GM18498 (cell line): ENCODE results near the gene KAT8.
A peak's percentile ranks its signal among the peaks of the same experiment; 100 is the strongest.
"Not testable (repeated sequence)": the region's sequence is repeated elsewhere in the genome, so short reads cannot be mapped to it uniquely, and the experiment has no call there.

Experiments
- ATAC-seq: cut with Tn5 transposase; IDR thresholded peaks from one replicate; pipeline ENCODE4 v1.9.1; 2021; ENCODE audit warnings: mild to moderate bottlenecking, moderate library complexity; ENCODE audit not compliant: unreplicated experiment

Gene KAT8

DNA sequence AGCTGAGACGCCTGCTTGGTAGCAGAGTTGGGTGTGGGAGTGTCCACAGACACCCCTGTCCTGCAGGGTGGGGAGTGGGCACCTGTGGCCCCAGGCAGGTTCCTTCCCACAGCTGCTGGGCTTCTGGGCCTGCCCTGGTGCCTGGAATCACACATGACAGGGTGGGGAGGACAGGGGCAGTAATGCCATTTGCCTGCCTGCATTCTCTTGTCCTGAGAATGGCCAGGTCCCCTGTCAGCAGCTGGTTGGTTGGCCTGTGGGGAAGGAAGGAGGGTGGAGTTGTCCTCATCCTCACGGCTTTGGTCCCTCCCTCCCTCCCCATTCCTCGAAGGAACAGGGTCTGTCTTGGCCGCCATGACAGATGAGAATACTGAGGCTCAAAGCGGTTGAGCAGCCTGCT is 33.9 kb upstream of the KAT8 start:
- ATAC-seq: no peak

DNA sequence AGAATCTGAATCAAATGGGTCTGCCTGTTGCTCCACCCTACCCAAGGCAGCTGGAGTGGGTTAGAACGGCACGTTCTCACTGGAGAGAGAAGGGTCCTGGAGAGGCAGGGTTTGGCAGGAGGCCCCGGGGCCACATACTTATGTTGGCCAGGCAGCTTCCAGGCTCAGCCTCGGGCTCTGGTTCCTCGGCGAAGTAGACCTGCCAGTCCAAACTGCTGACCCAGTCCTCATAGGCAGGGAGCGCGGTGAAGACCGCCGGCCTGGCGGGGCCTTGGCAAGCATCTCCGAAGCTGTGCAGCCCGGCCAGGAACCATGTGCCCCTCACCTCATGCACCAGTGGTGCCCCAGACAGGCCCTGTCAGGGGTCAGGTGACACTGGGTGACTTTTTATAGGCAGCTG is 33.5 kb upstream of the KAT8 start:
- no peak for ATAC-seq

- ATAC-seq: no peak
Measured at GRCh38 chr16:31084584-31085302, 32.7 kb upstream of the KAT8 start.

DNA sequence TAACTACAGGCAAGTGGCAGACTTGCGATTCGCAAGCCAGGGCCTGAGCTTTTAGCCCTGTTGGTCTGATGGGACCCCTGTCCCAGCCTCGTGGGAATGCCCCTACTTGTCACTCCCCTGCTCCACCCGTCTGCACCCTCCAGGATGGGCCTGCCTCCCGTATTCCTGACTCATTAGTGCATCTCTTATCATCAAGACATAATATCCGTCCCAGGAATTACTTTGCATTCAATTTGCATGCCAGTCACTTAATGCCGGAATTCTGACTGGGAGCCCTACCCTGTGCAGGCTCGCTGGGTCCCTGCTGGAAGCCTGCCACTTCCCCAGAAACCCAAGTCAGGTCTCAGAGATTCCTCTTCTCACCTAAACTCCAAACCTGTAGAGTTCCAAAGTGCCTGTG is 32.1 kb upstream of the KAT8 start:
- ATAC-seq: no peak

DNA sequence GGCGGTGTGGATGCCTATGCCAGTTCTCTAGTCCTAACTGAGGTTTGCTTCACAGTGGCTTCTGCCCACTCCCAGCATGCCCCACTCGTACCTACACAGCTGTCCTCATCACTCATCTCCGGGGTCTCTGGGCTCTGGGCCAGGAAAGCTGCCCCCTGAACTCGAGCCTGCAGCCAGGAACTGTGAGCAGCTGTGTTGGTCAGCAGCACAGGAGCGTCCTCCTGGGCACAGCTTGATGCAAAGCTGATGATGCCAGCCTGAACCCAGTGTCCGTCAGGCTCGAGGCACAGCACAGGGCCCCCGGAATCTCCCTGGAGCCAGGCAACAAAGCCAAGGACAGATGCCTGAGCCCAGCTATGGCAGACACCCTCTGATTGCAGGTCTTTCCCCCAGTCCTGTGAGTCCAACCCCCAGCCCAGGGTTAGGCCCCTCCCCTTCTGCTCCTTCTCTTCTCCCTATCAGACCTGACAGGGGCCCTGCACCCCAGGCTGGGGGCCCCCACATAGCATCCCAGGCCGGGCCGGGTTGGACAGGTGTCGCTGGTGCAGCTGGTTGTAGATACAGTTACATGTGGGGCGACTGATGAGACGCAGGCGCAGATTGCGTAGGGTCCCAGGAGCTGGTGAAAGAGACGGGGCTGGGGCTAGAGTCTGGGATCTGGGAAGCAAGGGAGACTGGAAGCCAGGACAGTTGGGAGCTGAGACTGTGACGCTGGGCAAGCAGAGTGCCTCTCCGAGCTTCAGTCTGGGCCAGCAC is 31.4 kb upstream of the KAT8 start:
- no peak for ATAC-seq

DNA sequence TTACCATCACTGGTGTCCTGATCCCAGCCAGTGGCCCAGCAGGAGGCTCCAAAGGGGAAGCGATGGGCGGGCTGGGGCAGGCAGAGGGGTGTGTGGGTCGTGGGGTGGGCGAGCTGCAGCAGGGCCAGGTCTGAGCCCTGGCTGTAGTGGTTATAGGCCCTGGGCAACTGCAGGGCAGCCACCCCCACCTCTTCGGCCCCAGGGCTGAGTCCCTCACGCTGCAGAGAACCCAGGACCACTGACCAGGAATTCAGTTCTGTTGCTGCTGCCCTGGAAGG is 30.9 kb upstream of the KAT8 start:
- ATAC-seq: no peak

GRCh38 chr16:31087481-31087880 is 30.0 kb upstream of the KAT8 start:
- ATAC-seq: no peak

- ATAC-seq: no peak
Measured at GRCh38 chr16:31087971-31088370, 29.5 kb upstream of the KAT8 start.

DNA sequence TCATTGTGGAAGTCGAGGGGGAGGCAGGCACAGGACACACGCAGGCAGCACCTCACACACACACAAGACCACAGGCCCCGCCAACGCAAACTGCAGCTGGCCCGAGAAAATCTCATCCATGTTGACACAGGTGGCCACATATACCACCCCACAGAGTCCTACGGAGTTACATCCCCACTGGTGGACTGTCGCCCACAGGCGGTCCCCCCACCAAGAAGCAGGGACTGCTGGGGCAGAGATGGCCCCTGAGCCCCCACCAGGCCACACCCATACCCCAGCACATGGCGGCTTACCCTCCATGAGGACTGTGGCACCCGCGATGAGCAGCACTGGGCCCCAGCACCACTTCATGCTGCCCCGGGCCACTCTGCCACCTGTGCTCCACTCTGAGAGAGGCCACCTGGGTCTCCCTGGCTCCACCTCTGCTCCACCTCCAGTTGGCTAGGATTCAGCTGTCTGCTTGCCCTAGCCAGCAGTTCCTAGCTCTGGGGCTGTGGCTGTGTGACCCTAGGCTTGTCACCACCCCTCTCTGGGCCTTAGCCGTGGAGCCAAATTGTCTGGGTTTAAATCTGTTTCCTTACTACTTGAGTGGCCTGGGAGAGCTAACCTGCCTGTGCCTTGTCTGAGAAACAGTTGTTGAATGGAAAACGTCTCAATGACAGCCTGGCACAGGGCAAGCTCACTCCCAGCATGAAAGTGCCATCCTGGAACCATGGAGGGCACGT is 28.8 kb upstream of the KAT8 start, which contains the start of gene PRSS53:
Gene PRSS53 (minus strand): TSS at position 485 of the 725 bp plus-strand sequence. CDS start 134 bp downstream, at position 351.
- ATAC-seq: no peak

DNA sequence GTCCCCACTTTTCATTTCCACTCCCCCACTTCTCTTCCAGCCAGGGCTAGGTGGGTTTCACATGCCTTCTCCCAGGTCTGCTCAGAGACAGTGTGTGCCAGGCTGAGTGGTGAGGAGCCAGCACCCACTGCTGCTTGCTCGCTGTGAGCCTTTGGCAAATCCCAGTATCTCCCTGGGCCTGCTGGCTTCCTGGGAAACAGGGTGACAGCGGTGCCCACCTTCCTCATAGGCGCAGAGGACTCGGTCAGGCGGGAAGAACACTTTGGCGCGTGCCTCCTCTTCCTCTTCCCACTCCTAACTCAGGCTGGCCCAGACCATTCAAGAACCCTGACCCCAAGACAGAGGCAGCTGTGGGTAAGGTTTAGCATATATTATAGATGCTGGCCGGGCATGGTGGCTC is 28.3 kb upstream of the KAT8 start:
- ATAC-seq: no peak

GRCh38 chr16:31090540-31090939 is 26.9 kb upstream of the KAT8 start:
- ATAC-seq: no peak

GRCh38 chr16:31092330-31092729 is 25.1 kb upstream of the KAT8 start:
- no peak for ATAC-seq

GRCh38 chr16:31093132-31093703 is 24.2 kb upstream of the KAT8 start:
- no peak for ATAC-seq

DNA sequence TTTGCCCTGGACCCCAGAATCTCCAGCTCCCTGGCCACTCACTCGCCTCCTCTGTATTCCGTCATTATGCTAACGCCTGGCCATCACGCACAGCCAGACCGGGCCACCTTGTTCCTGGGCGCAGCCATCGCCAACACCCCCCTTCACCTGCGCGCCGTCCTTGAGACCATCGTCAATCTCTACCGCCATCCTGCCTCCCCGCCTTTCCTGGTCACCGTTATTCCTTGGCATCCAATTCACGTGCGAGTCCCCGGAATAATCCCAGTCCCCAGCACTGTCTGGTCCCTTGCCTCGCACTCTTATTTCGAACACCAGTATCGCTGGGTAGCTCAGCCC is 23.4 kb upstream of the KAT8 start:
- ATAC-seq: no peak

DNA sequence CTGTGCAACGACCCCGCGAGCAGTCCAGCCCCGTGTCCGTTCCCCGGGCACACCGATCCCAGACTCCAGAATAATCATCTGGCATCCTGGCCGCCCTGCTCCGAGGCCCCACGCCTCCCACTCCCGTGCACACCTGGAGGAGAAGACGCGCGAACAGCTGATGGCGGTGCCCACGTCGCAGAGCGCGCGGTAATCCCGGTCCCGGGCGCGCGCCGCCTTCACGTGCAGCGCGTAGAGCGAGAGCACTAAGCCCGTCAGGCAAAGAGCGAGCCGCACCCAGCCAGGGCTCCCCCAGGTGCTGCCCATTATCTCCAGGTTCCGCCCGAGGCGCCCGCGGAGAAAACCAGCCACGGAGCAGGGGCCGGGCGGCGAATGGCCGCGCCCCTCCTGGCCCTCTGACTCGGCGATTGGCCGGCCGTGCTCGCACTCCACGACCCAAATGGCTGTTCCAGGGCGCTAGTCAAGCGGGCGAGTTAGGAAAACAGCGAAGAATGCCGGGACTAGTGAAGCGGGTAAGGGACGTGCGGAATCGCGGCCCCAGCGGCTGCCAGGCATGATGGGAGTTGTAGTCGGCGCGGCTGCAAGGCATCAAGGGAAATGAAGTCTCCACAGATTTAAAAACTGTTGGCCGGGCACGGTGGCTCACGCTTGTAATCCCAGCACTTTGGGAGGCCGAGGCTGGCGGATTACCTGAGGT is 22.9 kb upstream of the KAT8 start, which contains the start of gene VKORC1:
Gene VKORC1 (minus strand): TSS at position 374 of the 697 bp plus-strand sequence. CDS start 68 bp downstream, at position 306.
- peak; percentile 87 for ATAC-seq

DNA sequence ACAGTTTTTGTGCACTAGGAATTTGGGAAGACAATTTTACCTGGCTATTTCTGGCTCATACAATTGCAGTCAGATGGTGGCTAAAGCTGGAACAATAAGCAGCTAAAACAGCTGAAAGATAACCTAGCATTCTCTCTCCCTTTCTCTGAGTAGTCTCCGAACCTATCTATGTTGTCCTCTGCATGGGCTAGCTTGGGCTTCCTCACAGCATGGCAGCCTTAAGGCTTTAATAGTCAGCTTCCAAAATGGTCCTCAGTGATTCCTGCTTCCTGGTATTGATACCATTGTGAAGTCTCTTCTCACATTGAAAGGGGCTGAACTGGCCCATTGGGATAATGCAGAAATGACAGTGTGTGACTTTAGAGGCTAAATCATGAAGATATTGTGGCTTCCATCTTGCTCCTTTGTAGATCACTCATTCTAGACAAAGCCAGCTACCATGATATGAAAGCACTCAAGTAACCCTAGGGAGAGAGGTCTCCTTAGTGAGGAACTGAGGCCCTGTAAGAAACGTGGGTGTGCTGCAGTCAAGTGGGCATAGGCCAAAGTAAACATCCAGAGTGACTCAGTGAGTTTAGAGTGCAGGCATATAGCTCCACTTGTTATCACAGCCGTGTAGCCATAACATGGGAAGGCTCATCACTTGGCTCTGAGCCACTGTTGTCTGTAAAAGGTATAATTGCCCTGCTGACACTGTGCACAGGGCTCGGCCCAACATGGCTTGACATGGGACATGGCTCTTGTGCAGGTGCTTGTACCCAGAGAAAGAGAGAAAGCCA is 17.4 kb upstream of the KAT8 start:
- ATAC-seq: no peak

GRCh38 chr16:31100876-31101641 is 16.4 kb upstream of the KAT8 start:
- ATAC-seq: not testable (repeated sequence)

GRCh38 chr16:31105677-31106213 is 11.7 kb upstream of the KAT8 start:
- peak; percentile 36 for ATAC-seq
